ENCODE data around the gene SLIRP.

SLIRP gene

GRCh38 chr14:77763978-77764377 is 56.1 kb downstream of the SLIRP start:
- no peaks in the 10 kb centered on the region for H3K9me3 ChIP-seq (ENCODE audit: control insufficient read depth, insufficient read depth, low read length)
- DNase-seq (ENCODE audit: low read depth, low spot score), result no peak
- no CpG with 5 or more reads among the region's 3 CpGs for WGBS (ENCODE audit: insufficient coverage, insufficient read length)
- H3K27ac ChIP-seq (ENCODE audit: low read length), result no peak overlapping the region
- no peak overlapping the region for H3K4me3 ChIP-seq (ENCODE audit: low read length)
- no peaks in the 10 kb centered on the region for H3K27me3 ChIP-seq (ENCODE audit: control insufficient read depth, insufficient read depth, low read length)
- no peaks in the 10 kb centered on the region for H3K36me3 ChIP-seq (ENCODE audit: control insufficient read depth, insufficient read depth, low read length)
- no peaks in the 10 kb centered on the region for H3K4me1 ChIP-seq (ENCODE audit: control insufficient read depth, insufficient read depth, low read length)

All from iPS DF 6.9 (cell line).